ENCODE results near the gene DAW1.
"Not testable (repeated sequence)": the region's sequence is repeated elsewhere in the genome, so short reads cannot be mapped to it uniquely, and the experiment has no call there.

Gene DAW1

DNA sequence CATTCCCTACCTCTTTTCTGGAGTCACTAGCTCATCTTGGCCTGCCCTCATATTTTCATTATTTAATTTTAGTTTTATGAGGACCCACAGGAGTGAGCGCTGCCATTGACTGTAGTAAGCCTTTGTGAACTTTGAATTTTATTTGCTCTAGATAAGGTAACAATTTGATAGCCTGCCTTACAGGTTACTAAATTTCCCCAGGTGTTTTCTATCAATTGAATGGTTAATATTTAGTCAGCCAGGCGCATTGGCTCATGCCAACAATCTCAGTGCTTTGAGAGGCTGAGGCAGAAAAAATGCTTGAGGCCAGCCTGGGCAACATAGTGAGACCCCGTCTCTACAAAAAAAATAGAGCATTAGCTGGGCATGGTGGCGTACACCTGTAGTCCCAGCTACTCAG is 50.2 kb downstream of the DAW1 start:
- no peak for DNase-seq

DNA sequence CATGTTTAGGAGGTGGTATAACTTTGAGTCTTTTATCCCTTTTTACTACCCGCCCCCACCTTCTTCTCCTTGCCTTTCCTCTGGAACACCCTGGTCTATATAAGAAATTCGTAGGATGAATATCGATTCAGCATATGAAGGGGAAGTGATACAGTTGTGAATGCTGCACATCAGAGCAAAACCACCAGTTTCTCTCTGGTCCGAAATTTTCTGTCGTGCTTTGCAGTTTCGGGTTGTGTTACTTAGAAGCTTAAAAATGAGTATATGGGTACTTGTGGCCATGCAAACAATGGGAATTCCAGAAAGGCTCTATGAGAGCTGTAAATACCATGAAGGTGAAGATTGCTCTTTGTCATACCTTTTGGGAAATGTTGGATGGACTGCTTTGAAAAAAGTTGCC is 60.6 kb downstream of the DAW1 start:
- DNase-seq = no peak

DNA sequence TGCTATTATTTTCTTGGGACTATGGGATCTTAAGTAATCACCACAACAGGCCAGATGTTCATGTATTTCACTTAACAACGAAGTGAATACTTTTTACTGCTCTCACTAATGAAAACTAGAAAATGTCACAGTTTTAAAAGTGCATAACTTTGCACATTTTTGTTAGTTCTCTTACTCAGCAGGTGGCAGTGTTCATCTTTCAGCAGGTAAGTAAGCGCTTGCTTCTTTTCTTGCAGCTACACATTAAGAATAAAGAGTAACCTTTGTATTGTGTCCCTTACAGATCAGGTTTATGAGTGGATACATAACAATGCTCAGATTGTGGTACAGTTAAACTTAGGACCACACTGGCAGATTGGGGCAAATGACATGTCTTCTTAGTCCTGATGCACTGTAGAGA is 61.0 kb downstream of the DAW1 start:
- DNase-seq = no peak

DNA sequence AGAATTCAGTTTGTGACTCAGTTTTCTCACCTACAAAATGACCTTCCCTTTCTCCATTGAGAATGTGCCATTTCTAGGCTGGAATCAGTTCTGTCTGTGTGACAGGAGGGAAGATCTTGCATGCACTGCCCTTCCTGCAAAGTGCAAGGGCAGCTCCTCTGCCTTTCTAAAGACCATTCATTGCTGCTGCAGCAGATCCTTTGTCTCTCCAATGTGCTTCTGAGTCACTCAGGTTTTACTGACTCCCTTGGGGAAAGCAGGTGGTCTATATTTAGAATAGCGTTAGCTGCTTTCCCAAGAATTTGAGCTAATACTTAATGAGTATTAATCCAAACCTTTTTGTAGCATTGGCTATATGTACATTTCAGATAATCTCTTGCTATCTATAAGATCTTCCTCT is 62.5 kb downstream of the DAW1 start:
- DNase-seq = no peak

DNA sequence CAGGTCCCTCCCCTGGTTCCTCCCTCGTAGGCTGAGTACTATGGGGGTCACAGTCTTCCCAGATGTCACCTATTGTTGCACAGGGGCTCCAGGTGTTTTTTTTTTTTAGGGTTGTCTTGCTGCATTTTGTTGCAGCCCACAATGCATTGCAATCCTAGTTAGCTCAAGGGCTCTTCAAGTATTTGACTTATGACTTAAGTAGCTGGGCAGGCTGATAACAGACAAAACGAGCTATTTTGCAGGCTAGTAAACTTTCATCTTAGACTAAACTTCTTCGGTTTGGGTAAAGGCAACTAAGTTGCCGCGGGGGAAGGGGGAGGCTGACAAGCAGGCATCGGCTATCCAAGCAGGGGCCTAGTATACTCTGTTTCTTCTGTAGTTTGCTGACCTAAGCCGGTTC is 64.8 kb downstream of the DAW1 start:
- not testable (repeated sequence) for DNase-seq

DNA sequence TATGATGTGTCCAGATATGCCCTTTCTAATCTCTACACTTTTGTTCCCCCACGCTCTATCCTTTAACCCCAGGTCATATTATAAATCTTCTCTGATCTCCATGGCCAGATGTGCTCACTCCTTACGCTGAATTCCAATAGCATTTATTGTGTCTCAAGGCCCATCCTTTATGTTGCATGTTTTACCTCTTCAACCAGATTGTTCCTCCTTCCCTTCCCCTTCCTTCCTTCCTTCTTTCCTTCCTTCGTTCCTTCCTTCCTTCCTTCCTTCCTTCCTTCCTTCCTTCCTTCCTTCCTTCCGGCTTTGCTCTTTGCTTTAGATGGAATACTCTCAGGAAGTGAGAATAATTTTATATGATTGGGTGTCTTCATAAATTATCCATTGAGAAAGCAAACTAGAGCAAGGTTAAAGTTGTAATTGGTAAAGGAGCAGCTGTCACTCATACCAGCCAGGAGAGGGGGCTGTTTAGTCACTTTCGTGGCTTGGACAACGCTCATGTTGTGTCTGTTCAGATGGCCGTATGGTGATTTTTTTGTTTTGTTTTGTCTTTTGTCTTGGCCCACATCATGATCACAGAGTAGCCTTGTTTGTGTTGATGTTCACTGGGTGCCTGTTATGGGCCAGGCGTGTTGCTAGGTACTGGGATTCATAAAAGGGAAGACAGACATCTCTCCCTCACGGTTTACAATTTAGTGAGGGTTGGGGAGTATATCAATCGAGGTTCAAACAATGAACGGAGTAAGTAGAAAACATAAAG is 68.0 kb downstream of the DAW1 start:
- peak; percentile 65 for DNase-seq

DNA sequence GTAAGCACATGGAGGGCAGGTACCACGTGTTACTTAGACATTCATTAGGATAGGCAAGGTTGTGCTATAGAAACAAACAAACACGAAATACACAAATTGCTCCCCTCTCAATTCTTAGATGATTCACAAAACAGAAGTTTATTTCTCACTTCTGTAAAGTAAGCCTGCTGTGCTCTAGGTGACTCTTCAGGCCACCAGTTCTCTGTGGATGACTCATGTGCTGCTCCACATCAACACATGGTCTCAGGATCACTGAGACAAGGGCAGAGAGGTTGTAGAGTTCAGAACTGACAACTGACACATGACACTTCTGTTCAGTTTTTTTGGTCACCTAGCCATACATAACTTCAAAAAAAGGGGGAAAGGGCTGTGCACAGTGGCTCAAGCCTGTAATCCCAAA is 70.6 kb downstream of the DAW1 start:
- DNase-seq = peak; percentile 26

DNA sequence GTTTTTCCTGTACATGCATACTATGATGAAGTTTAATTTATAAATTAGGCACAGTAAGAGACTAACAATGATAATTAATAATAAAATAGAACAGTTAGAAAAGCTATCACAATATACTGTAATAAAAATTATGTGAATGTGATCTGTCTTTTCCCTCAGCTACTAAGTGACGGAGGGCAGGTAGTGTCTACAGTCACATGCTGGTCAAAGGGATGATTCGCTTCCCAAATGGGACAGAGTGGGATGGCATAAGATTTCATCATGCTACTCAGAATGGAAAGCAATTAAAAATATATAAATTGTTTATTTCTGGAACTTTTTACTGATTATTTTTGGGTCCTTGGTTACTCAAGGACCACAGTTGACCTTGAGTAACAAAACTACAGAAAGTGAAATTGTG is 71.5 kb downstream of the DAW1 start:
- no peak for DNase-seq

DNA sequence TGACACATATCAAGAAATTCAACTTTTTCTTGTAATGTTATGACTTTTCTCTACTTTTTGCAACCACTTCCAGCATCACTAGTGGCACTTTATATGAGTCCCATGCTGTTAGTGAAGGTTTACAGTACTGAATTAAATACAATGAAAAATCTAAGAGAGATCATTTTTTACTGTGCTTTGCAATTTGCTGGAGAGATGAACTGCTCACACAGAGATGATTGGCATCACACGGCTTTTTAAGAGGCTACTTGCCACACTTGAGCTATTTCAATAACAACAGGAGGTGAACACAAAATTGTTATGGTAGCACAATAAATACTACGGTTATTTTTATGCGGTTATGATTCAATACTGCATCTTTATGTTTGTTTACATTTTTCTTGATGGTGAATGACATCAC is 88.9 kb downstream of the DAW1 start:
- DNase-seq = no peak

DNA sequence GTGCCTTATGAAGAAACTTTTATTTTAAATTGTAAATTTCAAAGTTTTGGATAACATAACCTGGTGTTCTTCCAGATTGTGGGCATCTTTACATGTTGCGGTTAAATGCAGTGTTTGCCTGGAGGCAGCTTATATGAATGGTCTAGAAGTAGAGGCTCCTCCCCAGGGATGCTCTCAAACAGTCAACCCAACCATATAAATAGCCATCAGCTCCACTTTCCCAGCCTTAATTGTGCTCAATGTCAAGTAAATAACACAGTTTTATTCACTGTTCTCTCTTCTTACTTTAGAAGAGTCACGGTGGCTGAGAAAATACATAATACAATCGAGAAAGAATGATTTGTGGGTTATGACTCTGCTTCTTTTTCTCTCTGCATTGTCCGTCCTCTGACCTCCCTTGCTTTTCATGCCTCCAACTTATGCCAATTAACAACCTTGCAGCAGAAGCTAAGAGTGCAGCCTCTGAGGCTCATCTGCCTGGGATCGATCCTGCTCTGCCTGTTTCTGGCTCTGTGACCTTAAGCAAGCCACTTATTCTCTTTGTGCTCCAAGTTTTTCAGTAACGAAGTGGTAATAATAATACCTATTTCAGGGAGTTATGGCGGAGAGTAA is 100.3 kb downstream of the DAW1 start:
- no peak for DNase-seq

DNA sequence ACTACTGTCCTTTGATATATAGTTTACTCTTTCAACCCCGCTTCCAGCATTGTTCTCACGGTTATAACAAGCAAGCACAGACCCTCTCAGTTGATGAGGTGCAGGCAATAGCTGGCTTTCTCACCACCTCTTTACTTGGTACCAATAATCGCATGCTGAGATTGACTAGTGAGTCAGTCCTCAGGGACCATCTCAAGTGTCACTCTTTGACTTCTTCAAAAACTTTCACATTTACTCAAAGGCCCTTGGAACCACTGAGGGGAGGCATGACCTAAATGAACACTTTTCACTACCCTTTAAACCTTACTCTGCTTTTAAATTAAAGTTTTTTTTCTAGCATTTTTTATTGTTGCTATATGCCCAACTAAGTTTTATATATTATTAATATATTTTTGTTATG is 101.8 kb downstream of the DAW1 start:
- no peak for DNase-seq

Data from EL (cell line).